Loucy (cell line): ENCODE data around the gene NOTCH1.

Experiments
- H2AFZ ChIP-seq: fragments of 200-600 bp; sonication (generic); 2 replicates; pipeline ENCODE4 v1.6.0; 2016; ENCODE audit warnings: antibody characterized with exemption, mild to moderate bottlenecking, low read length, moderate library complexity
- H3F3A ChIP-seq: fragments of 200-600 bp; 2 replicates; pipeline ENCODE4 v1.6.0; 2016; ENCODE audit warnings: antibody characterized with exemption, low read depth, mild to moderate bottlenecking
- H3K27me3 ChIP-seq: fragments of 200-600 bp; sonication (generic); 2 replicates; pipeline ENCODE4 v1.6.1; 2014; ENCODE audit warnings: low read length, mild to moderate bottlenecking; ENCODE audit not compliant: insufficient read depth, poor library complexity, severe bottlenecking
- H3K36me3 ChIP-seq: fragments of 200-600 bp; sonication (generic); 2 replicates; pipeline ENCODE4 v1.6.1; 2016; ENCODE audit warnings: low read length; ENCODE audit not compliant: insufficient read depth
- H3K4me1 ChIP-seq: fragments of 200-600 bp; sonication (generic); 2 replicates; pipeline ENCODE4 v1.5.1; 2014; ENCODE audit warnings: low read length, mild to moderate bottlenecking; ENCODE audit not compliant: insufficient read depth, poor library complexity, severe bottlenecking
- H3K4me2 ChIP-seq: fragments of 200-600 bp; sonication (generic); 2 replicates; pipeline ENCODE4 v1.6.0; 2014; ENCODE audit warnings: antibody characterized with exemption, low read length, low read depth, mild to moderate bottlenecking; ENCODE audit not compliant: poor library complexity, severe bottlenecking
- H3K4me3 ChIP-seq: fragments of 200-600 bp; sonication (generic); 2 replicates; pipeline ENCODE4 v1.5.1; 2014; ENCODE audit warnings: low read length, mild to moderate bottlenecking, mixed read lengths; ENCODE audit not compliant: poor library complexity, severe bottlenecking
- H3K79me2 ChIP-seq: fragments of 200-600 bp; sonication (generic); 2 replicates; pipeline ENCODE4 v1.6.1; 2014; ENCODE audit warnings: low read length; ENCODE audit not compliant: insufficient read depth
- H3K9ac ChIP-seq: fragments of 200-600 bp; sonication (generic); 2 replicates; pipeline ENCODE4 v1.6.0; 2014; ENCODE audit warnings: mild to moderate bottlenecking, low read depth, low read length, moderate library complexity; ENCODE audit not compliant: poor library complexity, severe bottlenecking
- H3K9me2 ChIP-seq: fragments of 200-600 bp; sonication (generic); replicated peaks from 2 replicates; pipeline ENCODE4 v1.6.1; 2016; ENCODE audit warnings: low read depth, low read length, mixed read lengths
- H3K9me3 ChIP-seq: fragments of 200-600 bp; sonication (generic); 2 replicates; pipeline ENCODE4 v1.6.1; 2014; ENCODE audit warnings: mild to moderate bottlenecking, antibody characterized with exemption, low read length, low read depth; ENCODE audit not compliant: insufficient read depth
- H4K20me1 ChIP-seq: fragments of 200-600 bp; sonication (generic); 2 replicates; pipeline ENCODE4 v1.6.0; 2014; ENCODE audit warnings: antibody characterized with exemption, low read length, mild to moderate bottlenecking; ENCODE audit not compliant: insufficient read depth, poor library complexity, severe bottlenecking
- CTCF ChIP-seq: fragments of 200-600 bp; sonication (generic); conservative IDR thresholded peaks from 2 replicates; pipeline ENCODE4 v1.5.1; 2014; ENCODE audit warnings: mild to moderate bottlenecking, antibody characterized with exemption, low read length
- EZH2phosphoT487 ChIP-seq: fragments of 200-600 bp; IDR thresholded peaks from 2 replicates; pipeline ENCODE4 v1.6.1; 2018; ENCODE audit warnings: antibody characterized with exemption, mild to moderate bottlenecking, moderate library complexity, borderline replicate concordance

NOTCH1 gene

GRCh38 chr9:136483589-136484152 lies 62.2 kb downstream of the NOTCH1 start:
- H2AFZ ChIP-seq: peak overlapping the region; percentile 89
- no peak for TF ChIP-seq EZH2phosphoT487
- no peak for TF ChIP-seq CTCF
- H3K79me2 ChIP-seq: peaks cover 41% of the 10 kb centered on the region
- peaks cover 2% of the 10 kb centered on the region; the same call in 1 of the 2 replicates for H3F3A ChIP-seq
- H3K4me3 ChIP-seq: peak overlapping the region; percentile 84
- H3K9ac ChIP-seq: peak overlapping the region; percentile 89
- H3K4me1 ChIP-seq: peaks cover 21% of the 10 kb centered on the region
- no peaks in the 10 kb centered on the region for H3K9me2 ChIP-seq
- peak overlapping the region; percentile 83 for H3K4me2 ChIP-seq
- H3K36me3 ChIP-seq: no peaks in the 10 kb centered on the region; the same call in 1 of the 2 replicates
- H4K20me1 ChIP-seq: peaks cover 48% of the 10 kb centered on the region
- no peaks in the 10 kb centered on the region for H3K27me3 ChIP-seq
- no peaks in the 10 kb centered on the region for H3K9me3 ChIP-seq

GRCh38 chr9:136482793-136483588 lies 62.9 kb downstream of the NOTCH1 start, which contains the start of gene SEC16A:
SEC16A (minus strand) TSS chr9:136483040; CDS start chr9:136477615, 5,425 bp downstream.
- peaks cover 2% of the 10 kb centered on the region; the same call in 1 of the 2 replicates for H3F3A ChIP-seq
- H3K4me1 ChIP-seq: peaks cover 21% of the 10 kb centered on the region
- H3K4me3 ChIP-seq: peak within 1 kb of the TSS; percentile 89
- no peak for TF ChIP-seq EZH2phosphoT487
- TF ChIP-seq CTCF: no peak
- no peaks in the 10 kb centered on the region; the same call in 1 of the 2 replicates for H3K36me3 ChIP-seq
- no peaks in the 10 kb centered on the region for H3K27me3 ChIP-seq
- peaks cover 48% of the 10 kb centered on the region for H3K79me2 ChIP-seq
- peak within 1 kb of the TSS; percentile 100 for H3K4me2 ChIP-seq
- H4K20me1 ChIP-seq: peaks cover 54% of the 10 kb centered on the region
- H3K9me2 ChIP-seq: no peaks in the 10 kb centered on the region
- no peaks in the 10 kb centered on the region for H3K9me3 ChIP-seq
- peak within 1 kb of the TSS; percentile 89 for H2AFZ ChIP-seq
- peak within 1 kb of the TSS; percentile 91 for H3K9ac ChIP-seq

- Histone ChIP-seq H3K27me3 (no peaks in the 10 kb centered on the region), H3K9ac (peak overlapping the region; percentile 91), H3K4me2 (peak overlapping the region; percentile 100), H3K9me3 (no peaks in the 10 kb centered on the region), H3K4me1 (peaks cover 21% of the 10 kb centered on the region), H3K4me3 (peak overlapping the region; percentile 89), H2AFZ (0 out of 2 replicates have a peak overlapping the region, but pooled peaks have one; percentile 52), H3K9me2 (no peaks in the 10 kb centered on the region), H3F3A (peaks cover 2% of the 10 kb centered on the region; the same call in 1 of the 2 replicates), H4K20me1 (peaks cover 61% of the 10 kb centered on the region), H3K36me3 (peaks cover 7% of the 10 kb centered on the region; the same call in 1 of the 2 replicates), H3K79me2 (peaks cover 56% of the 10 kb centered on the region)
- no peak for TF ChIP-seq EZH2phosphoT487
- no peak for TF ChIP-seq CTCF
Observed at GRCh38 chr9:136482046-136482792, 63.6 kb downstream of the NOTCH1 start.
